HG02970 (cell line): ENCODE data around the gene MIS12.

Experiments
- ATAC-seq: cut with Tn5 transposase; IDR thresholded peaks from one replicate; pipeline ENCODE4 v1.9.1; 2021; ENCODE audit warnings: mild to moderate bottlenecking, moderate library complexity, moderate number of reproducible peaks; ENCODE audit not compliant: unreplicated experiment, low FRiP score

MIS12 gene

DNA sequence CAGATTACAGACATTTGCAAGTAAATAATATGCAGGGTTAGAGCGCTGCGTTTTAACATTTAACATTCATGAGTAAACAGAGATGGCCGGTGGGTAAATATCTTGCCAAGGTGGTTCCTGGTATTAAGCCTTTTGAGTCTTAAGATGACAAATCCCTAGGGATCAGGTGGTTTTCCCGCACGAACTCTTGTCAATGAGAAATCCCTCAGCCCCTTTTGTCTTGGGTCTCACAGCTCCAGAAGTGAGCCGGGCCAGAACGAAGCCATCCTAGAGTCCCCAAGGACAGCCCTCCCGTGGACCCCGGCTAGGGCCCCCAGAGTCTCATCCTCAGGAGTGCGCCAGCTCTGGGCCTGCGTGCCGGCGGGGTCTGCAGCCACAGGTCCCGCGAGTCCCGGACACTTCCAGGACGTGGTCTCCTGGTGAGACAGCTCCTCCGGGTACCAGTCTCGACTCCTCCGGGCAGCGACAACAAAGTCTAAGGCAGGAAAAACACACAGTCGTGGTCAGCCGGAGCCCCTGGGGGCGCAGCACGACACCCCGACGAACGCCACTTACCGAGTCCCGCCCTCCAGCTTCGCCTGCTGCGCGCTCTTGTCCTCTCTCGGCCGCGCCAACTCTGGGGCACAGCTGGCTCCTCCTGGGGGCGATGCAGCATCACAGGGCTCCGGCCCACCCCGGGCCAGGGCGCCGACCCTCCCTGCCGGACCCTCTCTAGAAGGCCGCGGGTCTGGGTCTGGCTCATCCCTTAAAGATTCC is 13.3 kb downstream of the MIS12 start:
- ATAC-seq: no peak

- ATAC-seq: no peak
These were observed 13.9 kb downstream of the MIS12 start for GRCh38 chr17:5500247-5500588.

DNA sequence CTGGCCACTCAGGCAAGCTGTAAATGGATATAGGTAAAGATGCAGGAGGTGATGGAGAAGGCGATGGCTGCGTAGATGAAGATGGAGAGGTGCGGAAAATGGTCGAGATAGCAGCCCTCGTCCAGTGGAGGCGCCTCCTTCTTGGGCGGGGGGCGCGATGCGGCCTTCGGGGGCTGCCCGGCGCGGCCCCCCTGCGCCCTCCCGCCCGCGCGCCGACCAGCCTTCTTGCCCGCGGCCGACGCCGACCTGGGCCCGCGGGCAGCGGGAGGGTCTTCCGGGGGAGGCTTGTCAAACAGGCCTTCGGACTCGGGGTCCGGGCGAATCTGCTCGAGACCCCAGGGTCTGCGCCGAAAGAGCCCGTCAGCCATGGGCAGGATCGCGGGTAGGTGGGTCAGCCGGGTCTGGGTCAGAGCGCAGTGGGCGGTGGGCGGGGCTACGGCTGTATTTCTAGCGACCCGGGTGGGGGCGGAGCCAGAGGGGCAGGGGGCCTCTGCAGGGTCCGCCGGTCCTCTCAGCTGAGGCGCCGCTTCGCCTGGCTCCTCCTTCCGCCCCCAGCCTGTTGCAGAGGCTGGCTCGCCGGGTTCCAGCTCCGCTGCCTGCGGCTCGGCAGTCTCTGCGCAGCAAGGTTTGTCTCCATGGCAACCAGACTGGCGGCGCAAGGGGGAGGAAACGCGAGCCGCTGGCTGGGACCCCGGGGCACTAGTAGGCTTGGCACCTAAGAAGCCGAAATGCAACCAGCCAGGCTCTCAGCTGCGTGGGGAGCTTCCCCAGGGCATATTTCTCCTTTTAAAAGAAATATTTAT is 14.4 kb downstream of the MIS12 start:
- ATAC-seq: no peak

DNA sequence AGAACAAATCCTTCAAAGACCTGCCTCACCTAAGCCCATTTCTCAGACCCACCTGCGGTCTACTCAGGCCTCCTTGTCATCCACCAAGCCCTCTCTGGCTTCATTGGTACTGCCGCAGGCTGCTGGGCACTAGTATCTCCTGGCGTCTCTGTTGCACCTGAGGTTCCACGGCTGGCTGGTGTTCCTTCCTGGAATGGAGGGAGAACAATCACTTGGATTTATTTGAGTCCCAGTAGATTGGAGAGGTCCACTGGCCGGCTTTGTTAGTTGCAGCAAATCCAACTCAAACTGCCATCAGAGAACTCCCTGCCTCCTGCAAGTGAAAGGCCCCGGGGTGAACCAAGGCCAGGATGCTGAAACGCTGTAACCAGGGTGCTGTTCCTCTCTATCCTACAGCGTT is 15.3 kb downstream of the MIS12 start:
- no peak for ATAC-seq

- ATAC-seq: no peak
These were observed 16.2 kb downstream of the MIS12 start for GRCh38 chr17:5502552-5502951.

GRCh38 chr17:5506307-5506706 is 19.9 kb downstream of the MIS12 start:
- no peak for ATAC-seq

GRCh38 chr17:5508810-5509209 is 22.4 kb downstream of the MIS12 start:
- no peak for ATAC-seq

GRCh38 chr17:5509482-5509881 is 23.1 kb downstream of the MIS12 start:
- ATAC-seq: no peak

DNA sequence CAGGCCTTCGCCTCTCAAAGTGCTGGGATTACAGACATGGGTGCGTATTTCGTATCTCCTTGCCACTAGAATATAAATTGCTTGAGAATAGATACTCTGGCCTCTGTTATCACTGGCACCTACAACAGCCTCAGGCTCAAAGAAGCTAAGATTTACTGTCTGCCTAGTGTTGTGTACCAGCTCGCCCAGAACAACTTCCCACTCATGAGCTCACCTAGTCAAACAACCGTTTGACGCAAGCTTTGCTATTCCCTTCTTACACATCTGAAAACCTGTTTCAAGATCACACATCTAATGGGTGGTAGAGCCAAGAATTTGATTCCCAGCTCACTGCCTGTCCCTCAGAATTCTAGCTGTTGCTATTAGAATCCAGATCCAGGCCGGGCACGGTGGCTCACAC is 24.4 kb downstream of the MIS12 start:
- no peak for ATAC-seq

- ATAC-seq: no peak
These were observed 25.2 kb downstream of the MIS12 start for GRCh38 chr17:5511401-5512225.

DNA sequence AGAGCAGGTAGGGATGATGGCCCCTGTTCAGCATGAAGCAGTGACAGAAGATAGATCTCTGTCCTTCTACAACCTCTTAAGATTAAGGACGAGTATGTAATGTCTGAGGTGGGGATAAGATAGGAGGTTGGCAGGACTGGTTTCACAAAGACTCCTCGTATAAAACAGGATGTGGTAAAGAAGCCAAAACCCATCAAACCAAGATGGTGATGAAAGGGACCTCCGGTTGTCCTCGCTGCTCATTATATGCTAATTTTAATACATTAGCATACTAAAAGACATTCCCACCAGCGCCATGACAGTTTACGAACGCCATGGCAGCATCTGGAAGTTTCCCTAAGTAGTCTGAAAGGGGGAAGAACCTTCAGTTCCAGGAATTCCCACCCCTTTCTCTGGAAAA is 27.3 kb downstream of the MIS12 start:
- no peak for ATAC-seq

DNA sequence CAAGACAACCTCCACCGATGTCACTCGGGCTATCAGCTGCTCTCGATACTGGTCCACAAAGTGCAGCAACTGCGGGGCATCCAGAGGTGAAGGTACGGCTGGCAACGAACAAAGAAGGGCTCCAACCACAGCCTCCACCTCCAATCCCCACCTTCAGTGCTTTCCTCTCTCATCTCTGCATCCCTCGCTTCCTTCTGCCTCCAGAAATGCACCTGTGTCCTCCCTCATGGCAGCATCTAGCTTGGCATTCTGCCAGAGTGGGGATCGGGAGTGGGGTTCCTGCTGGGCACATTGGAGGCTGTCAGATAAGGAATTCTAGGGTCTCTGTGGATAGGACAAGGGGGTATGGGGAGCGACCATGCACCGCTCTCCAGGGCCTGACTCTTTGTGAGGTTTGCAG is 28.6 kb downstream of the MIS12 start:
- ATAC-seq: no peak

- no peak for ATAC-seq
These were observed 29.9 kb downstream of the MIS12 start for GRCh38 chr17:5516060-5516792.

- no peak for ATAC-seq
These were observed 36.1 kb downstream of the MIS12 start for GRCh38 chr17:5522476-5522875.

- ATAC-seq: no peak
These were observed 36.9 kb downstream of the MIS12 start for GRCh38 chr17:5523249-5523648.

GRCh38 chr17:5526821-5527598 is 40.6 kb downstream of the MIS12 start:
- no peak for ATAC-seq

DNA sequence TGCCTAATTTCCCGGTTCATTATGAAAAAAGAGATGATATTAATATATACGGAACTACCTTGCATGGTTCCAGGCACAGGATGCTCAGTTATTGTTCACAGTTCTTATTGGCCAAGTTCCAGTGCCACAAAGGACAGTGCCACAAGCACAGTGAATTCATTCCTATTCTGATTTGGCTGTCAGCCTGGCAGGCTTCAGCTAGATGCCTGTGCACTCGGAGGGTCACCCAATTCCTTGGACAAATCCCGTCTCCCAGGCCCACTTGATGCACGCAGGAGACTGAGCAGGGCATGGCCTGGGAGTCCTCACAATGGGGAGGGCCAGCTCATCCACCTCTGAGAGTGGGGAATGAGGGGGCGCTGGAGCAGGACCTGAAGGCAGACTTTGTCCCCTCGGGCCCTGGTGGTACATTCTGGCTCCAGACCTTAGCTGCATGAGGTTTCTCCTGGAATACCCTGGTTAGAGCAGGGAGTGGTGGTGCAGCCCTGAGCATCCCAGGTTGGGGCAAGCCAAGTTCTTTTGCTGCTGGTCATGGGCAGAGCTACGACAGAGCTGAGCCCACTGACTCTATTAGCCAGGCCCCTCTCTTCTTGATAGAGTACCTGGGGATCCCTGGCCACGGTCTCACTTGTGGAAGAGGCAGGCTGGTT is 41.4 kb downstream of the MIS12 start:
- no peak for ATAC-seq

GRCh38 chr17:5530265-5531084 is 44.1 kb downstream of the MIS12 start:
- ATAC-seq: no peak

- no peak for ATAC-seq
These were observed 44.7 kb downstream of the MIS12 start for GRCh38 chr17:5531085-5531418.
